Prostate gland (tissue), 2 donors: Measurements from ENCODE around the gene RPL18A.

ENCODE experiments used
- CTCF ChIP-seq, 4 experiments: fragments of 200-600 bp in 2 of 4; fragments of 450-650 bp in 2 of 4; sonication (generic) in 2 of 4; IDR thresholded peaks; 1 replicate in 3 of 4; 2 replicates in 1 of 4; pipeline ENCODE4 v1.5.1; 2016 to 2019; ENCODE audit warnings: antibody characterized with exemption in 4 of 4, mild to moderate bottlenecking in 2 of 4, moderate library complexity in 2 of 4
- POLR2AphosphoS5 ChIP-seq: sonication (generic); formaldehyde crosslinking; IDR thresholded peaks from one replicate; pipeline ENCODE4 v1.6.1; 2017; ENCODE audit warnings: antibody characterized with exemption

- TF ChIP-seq CTCF (IDR thresholded peaks at IDR 0.05) (no peak), POLR2AphosphoS5 (no peak)
Measured at GRCh38 chr19:17811103-17811502, 48.6 kb upstream of the RPL18A start.
